ENCODE results near the gene SNX7. TPM values are rescaled to one million over a fixed set of nuclear protein-coding genes. Genes with fewer than 3 reads are reported as not detected.
A peak's percentile ranks its signal among the peaks of the same experiment; 100 is the strongest.

Gene SNX7
- total RNA-seq, 4 donors from 2014 or later, result 0.75 to 3.3 (median 2.4) TPM

- in situ Hi-C loops (cut with MboI; ENCODE audit: low sequenced_read_pairs in 4 of 4) (no loop called here), intact Hi-C loops (cut with DNase I; ENCODE audit: low total_unique reads) (no loop called here)
These were observed 131.6 kb downstream of the SNX7 start for GRCh38 chr1:98793136-98793535.

GRCh38 chr1:98794196-98794886 lies 132.8 kb downstream of the SNX7 start:
- no peaks in the 10 kb centered on the region for H3K4me1 ChIP-seq
- intact Hi-C loops (cut with DNase I; ENCODE audit: low total_unique reads), result no loop called here
- TF ChIP-seq CTCF (IDR thresholded peaks at IDR 0.05 in 4 of 5, conservative IDR thresholded peaks at IDR 0.05 in 1 of 5), result peak in 4 of 5 experiments; percentile 11 to 41 (median 33)
- no peak for TF ChIP-seq POLR2A (IDR thresholded peaks at IDR 0.05)
- H3K27ac ChIP-seq, result no peak overlapping the region
- H3K9me3 ChIP-seq, result no peaks in the 10 kb centered on the region
- DNase-seq (no peak), ATAC-seq (no peak)
- H3K27me3 ChIP-seq, result no peaks in the 10 kb centered on the region
- in situ Hi-C loops (cut with MboI; ENCODE audit: low sequenced_read_pairs in 4 of 4), result no loop called here
- no peak overlapping the region for H3K4me3 ChIP-seq
- no peaks in the 10 kb centered on the region for H3K36me3 ChIP-seq

More at GRCh38 chr1:98793136-98793535, 131.6 kb downstream of the SNX7 start:
- TF ChIP-seq POLR2A (IDR thresholded peaks at IDR 0.05) (no peak), CTCF (IDR thresholded peaks at IDR 0.05 in 4 of 5, conservative IDR thresholded peaks at IDR 0.05 in 1 of 5) (no peak)
- H3K27me3 ChIP-seq, result no peaks in the 10 kb centered on the region
- H3K4me3 ChIP-seq, result no peak overlapping the region
- ATAC-seq, result no peak
- H3K9me3 ChIP-seq, result no peaks in the 10 kb centered on the region
- H3K27ac ChIP-seq, result no peak overlapping the region
- DNase-seq, result no peak
- no peaks in the 10 kb centered on the region for H3K4me1 ChIP-seq
- H3K36me3 ChIP-seq, result no peaks in the 10 kb centered on the region

- intact Hi-C loops (cut with DNase I; ENCODE audit: low total_unique reads), result no loop called here
These were observed 134.5 kb downstream of the SNX7 start for GRCh38 chr1:98796049-98796448.

DNA sequence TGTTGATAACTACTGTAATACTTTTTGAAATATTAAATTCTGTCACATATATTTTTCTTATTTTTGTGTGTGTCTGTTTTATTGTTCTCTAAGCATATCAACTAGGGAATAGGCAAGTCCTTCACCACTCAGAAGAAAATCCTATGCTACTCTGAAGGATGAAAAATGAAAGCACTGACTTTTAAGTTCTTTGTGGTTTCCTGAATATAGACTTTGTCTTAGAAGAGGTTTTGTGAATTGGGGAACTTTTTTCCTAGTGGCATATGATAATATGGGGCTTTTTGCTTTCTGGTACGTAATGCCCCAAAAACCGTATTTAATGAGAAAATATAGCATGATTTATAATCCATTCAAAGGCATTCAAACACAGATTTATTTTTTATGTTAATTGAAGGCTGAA lies 136.0 kb downstream of the SNX7 start:
- Histone ChIP-seq H3K36me3 (no peaks in the 10 kb centered on the region), H3K27me3 (no peaks in the 10 kb centered on the region), H3K27ac (no peak overlapping the region), H3K4me3 (no peak overlapping the region), H3K4me1 (no peaks in the 10 kb centered on the region), H3K9me3 (no peaks in the 10 kb centered on the region)
- in situ Hi-C loops (cut with MboI; ENCODE audit: low sequenced_read_pairs in 4 of 4) (no loop called here), intact Hi-C loops (cut with DNase I; ENCODE audit: low total_unique reads) (no loop called here)
- DNase-seq (no peak), ATAC-seq (no peak)
- no peak for TF ChIP-seq CTCF (IDR thresholded peaks at IDR 0.05 in 4 of 5, conservative IDR thresholded peaks at IDR 0.05 in 1 of 5)
- no peak for TF ChIP-seq POLR2A (IDR thresholded peaks at IDR 0.05)

More at GRCh38 chr1:98796049-98796448, 134.5 kb downstream of the SNX7 start:
- no peaks in the 10 kb centered on the region for H3K27me3 ChIP-seq
- no peak overlapping the region for H3K4me3 ChIP-seq
- DNase-seq (no peak), ATAC-seq (no peak)
- in situ Hi-C loops (cut with MboI; ENCODE audit: low sequenced_read_pairs in 4 of 4), result no loop called here
- H3K4me1 ChIP-seq, result no peaks in the 10 kb centered on the region
- H3K36me3 ChIP-seq, result no peaks in the 10 kb centered on the region
- H3K27ac ChIP-seq, result no peak overlapping the region
- TF ChIP-seq POLR2A (IDR thresholded peaks at IDR 0.05) (no peak), CTCF (IDR thresholded peaks at IDR 0.05 in 4 of 5, conservative IDR thresholded peaks at IDR 0.05 in 1 of 5) (no peak)
- H3K9me3 ChIP-seq, result no peaks in the 10 kb centered on the region
